ENCODE measurements around the gene TAAR1. TPM values are rescaled to one million over a fixed set of nuclear protein-coding genes. Genes with fewer than 3 reads are reported as not detected.
"Not testable (repeated sequence)": the region's sequence is repeated elsewhere in the genome, so short reads cannot be mapped to it uniquely, and the experiment has no call there.

Gene TAAR1
- total RNA-seq, 1 donor from 2014 or later: not detected

DNA sequence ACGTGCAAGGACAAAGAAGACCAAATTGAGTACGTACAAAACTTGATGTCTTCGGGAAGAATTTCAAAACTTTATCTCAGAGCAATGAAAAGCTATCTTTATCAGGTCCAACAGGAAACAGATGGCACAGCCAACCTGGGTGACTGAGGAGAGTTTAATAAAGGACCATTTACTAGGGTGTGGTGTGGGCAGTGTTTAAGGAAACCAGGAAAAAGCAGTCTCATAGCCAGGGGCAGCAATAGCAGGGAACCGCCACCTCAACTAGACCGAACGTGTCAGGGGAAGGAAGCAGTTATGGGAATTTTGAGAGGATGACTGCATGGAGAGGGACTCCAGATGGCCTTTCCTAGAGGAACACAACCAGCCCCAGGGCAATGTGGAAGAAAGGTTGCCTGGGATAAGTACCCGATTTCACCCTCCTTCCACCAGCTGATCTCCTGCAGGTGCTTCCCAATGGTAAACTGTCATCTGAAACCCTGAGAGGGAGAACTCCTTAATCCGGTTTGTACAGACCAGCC, 54.3 kb downstream of the TAAR1 start:
- intact Hi-C loops (cut with DNase I): no loop called here
- DNase-seq (ENCODE audit: low spot score): no peak

DNA sequence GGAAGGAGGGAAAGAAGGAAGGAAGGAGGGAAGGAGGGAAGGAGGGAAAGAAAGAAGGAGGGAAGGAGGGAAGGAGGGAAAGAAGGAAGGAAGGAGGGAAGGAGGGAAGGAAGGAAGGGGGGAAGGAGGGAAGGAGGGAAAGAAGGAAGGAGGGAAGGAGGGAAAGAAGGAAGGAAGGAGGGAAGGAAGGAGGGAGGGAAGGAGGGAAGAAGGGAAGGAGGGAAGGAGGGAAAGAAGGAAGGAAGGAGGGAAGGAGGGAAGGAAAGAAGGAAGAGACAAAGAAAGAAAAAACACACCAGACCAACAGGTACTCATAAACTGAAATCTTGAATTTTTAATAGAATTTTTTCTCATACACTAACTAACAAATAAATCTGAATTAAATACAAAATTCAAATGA, 58.1 kb downstream of the TAAR1 start:
- intact Hi-C loops (cut with DNase I); DNase-seq (ENCODE audit: low spot score): not testable (repeated sequence)

DNA sequence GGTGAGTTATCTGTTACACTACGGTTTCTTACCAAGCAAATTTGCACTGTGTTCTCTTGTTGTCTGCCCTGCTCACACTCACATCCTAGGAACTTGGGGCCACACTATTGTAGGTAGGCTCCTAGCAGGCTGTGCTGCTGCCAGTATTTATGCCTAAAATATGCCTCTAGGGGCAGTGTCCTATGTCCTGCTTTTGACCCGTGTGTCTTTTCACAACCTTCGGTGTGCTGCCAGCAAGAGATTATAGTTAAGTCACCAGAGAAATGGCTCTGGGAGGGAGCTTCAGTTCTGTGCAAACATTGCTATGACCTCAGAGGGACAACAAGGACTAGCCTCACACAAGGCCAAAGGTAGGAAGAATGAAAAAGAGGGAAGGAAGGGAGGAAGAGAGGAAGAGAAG, 60.5 kb downstream of the TAAR1 start:
- intact Hi-C loops (cut with DNase I): no loop called here
- DNase-seq (ENCODE audit: low spot score): no peak

DNA sequence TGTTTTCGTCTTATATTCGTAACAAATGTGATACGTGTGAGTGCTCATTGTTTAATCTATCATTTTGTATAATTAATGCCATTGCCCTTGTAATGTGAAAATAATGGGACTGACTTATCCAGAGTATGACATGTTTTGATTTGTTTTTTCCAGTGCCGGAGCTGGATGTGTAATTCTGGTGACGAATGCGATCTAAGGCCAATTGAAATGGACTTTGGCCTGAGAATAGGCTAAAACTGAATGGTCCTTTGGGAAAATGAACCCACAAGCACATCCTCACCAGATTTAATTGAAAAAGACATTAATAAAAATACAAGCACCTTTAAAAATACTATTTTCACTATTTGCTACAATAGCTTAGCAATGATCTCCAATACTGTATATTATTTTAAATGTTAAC, 62.8 kb downstream of the TAAR1 start:
- DNase-seq (ENCODE audit: low spot score): no peak
- intact Hi-C loops (cut with DNase I): no loop called here

Other genes with a start within 250 kb of the TAAR1 start
- gene STX7, start 146.1 kb downstream of the TAAR1 start, total RNA-seq: 53.3 TPM
- gene TAAR9, start 120.9 kb downstream of the TAAR1 start, total RNA-seq: not detected
- gene TAAR8, start 106.5 kb downstream of the TAAR1 start, total RNA-seq: not detected
- not detected for gene TAAR6, start 88.9 kb downstream of the TAAR1 start, total RNA-seq
- not detected for gene TAAR5, start 69.4 kb downstream of the TAAR1 start, total RNA-seq
- gene TAAR2, start 34.9 kb downstream of the TAAR1 start, total RNA-seq: not detected
- gene VNN1, start 54.9 kb upstream of the TAAR1 start, total RNA-seq: 0.30 TPM
- gene VNN2, start 98.7 kb upstream of the TAAR1 start, total RNA-seq: 3.1 TPM
- 1.2 TPM for gene SLC18B1, start 139.5 kb upstream of the TAAR1 start, total RNA-seq
- gene RPS12, start 155.4 kb upstream of the TAAR1 start, total RNA-seq: 366 TPM